MG63 (cell line): ENCODE measurements around the gene GPR17. TPM values are rescaled to one million over a fixed set of nuclear protein-coding genes. Genes with fewer than 3 reads are reported as not detected.
A peak's percentile ranks its signal among the peaks of the same experiment; 100 is the strongest.

Experiments
- DNase-seq: peaks from one replicate; pipeline ENCODE4 v3.0.0-alpha.2; 2020
- H3K27me3 ChIP-seq: fragments of 250-450 bp; sonication (Bioruptor Pico); 2 replicates; pipeline ENCODE4 v1.5.1; 2020; ENCODE audit warnings: mild to moderate bottlenecking, moderate library complexity
- H3K36me3 ChIP-seq: fragments of 250-450 bp; sonication (Bioruptor Pico); 2 replicates; pipeline ENCODE4 v1.5.1; 2020; ENCODE audit warnings: mild to moderate bottlenecking, moderate library complexity
- H3K4me3 ChIP-seq: fragments of 250-450 bp; sonication (Bioruptor Pico); 2 replicates; pipeline ENCODE4 v1.5.1; 2020; ENCODE audit warnings: mild to moderate bottlenecking, moderate library complexity
- H3K9me3 ChIP-seq: fragments of 250-450 bp; sonication (Bioruptor Pico); 2 replicates; pipeline ENCODE4 v1.5.1; 2020; ENCODE audit warnings: mild to moderate bottlenecking, moderate library complexity
- total RNA-seq: library from RNA; depleted of rRNA; stranded (reverse); fragments of >200 nt; shearing (Covaris generic); gene quantifications from 2 replicates; pipeline ENCODE4 v1.2.3, GENCODE V29; 2014; ENCODE audit warnings: low replicate concordance; rRNA removed

The GPR17 gene, protein sequence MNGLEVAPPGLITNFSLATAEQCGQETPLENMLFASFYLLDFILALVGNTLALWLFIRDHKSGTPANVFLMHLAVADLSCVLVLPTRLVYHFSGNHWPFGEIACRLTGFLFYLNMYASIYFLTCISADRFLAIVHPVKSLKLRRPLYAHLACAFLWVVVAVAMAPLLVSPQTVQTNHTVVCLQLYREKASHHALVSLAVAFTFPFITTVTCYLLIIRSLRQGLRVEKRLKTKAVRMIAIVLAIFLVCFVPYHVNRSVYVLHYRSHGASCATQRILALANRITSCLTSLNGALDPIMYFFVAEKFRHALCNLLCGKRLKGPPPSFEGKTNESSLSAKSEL
- not detected in 2 replicates for total RNA-seq

DNA sequence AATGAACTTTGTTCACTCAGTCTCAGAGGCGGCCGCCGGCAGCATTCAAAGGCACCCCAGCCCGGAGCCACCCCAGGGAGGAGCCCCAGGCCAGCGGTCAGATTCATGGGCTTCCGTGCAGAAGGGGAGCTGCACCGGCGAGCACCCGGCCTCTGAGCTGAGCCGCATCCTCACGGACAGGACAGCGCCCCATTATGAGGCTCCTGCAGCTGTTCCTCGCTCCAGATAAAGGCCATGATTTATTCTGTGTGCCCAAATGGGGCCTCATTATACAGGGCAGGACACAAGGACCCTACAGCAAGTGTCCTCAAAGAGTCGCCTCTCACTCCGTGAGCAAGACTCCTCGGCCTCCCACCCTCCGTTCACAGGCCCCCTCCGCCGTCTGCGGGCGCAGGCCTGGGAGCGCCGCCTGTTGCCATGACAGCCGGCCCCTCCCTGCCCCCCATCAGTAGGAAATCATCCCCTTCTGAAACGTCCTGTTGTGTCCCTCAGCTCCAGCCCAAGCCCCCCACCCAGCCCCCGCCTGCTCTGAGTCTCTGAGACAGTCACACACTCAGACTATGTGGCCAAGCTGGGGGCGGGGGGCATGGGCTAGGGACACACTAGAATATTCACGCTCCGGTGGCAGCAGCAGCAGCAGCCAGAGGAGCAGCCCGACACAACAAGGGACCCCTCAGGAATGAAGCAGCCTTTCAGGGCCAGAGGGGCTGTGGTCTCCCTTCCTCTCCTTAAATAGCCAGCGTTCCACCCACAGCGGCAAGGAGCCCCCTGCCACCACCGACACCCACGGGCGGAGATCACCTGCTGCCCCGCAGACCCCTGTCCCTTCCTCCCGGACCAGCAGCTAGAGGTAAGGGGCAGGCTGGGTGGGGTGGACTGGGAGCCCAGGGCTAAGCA, at the start of gene GPR17:
GPR17 (plus strand) TSS at position 759 of the 897 bp plus-strand sequence. CDS start 4,583 bp downstream, outside the sequence.
- Histone ChIP-seq H3K4me3 (no peak within 1 kb of the TSS), H3K36me3 (no peaks in the 10 kb centered on the region), H3K9me3 (no peaks in the 10 kb centered on the region), H3K27me3 (no peaks in the 10 kb centered on the region)
- DNase-seq = no peak

DNA sequence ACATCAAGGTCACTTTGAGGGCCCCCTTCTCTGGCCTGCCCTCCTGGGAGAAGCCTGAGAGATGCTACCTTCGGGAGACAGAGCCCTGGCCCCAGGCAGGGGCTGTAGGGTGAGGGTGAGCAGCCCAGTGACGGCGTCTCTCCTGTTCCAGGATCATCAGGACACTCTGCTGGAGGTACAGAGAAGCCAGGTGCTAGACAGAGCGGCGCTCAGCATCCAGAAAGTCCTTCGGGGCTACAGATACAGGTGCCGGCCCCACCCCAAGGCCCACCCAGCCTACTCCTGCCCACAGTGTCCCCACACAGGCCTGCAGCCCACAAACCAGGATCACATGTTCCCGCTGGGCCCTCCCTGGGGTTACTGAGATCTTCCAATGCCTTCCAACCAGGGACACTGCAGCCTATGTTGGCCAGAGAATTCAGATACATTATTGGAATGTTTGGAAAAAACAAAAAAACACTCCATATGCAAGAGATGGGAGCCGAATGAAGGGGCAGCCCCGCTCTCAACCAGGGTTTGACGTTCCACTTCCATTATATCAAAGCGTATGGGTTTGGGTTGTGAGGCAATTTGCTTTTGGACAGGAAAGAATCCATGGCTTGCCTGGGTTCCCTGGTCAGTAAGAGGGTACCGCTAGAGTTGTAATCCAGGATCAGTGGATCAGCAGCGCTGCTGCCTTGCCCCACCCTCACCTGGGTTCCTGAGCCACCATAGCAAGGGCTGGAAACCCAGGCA, 49.5 kb upstream of the GPR17 start:
- Histone ChIP-seq H3K36me3 (no peaks in the 10 kb centered on the region), H3K27me3 (no peaks in the 10 kb centered on the region), H3K4me3 (no peak overlapping the region), H3K9me3 (peaks cover 7% of the 10 kb centered on the region)
- no peak for DNase-seq

DNA sequence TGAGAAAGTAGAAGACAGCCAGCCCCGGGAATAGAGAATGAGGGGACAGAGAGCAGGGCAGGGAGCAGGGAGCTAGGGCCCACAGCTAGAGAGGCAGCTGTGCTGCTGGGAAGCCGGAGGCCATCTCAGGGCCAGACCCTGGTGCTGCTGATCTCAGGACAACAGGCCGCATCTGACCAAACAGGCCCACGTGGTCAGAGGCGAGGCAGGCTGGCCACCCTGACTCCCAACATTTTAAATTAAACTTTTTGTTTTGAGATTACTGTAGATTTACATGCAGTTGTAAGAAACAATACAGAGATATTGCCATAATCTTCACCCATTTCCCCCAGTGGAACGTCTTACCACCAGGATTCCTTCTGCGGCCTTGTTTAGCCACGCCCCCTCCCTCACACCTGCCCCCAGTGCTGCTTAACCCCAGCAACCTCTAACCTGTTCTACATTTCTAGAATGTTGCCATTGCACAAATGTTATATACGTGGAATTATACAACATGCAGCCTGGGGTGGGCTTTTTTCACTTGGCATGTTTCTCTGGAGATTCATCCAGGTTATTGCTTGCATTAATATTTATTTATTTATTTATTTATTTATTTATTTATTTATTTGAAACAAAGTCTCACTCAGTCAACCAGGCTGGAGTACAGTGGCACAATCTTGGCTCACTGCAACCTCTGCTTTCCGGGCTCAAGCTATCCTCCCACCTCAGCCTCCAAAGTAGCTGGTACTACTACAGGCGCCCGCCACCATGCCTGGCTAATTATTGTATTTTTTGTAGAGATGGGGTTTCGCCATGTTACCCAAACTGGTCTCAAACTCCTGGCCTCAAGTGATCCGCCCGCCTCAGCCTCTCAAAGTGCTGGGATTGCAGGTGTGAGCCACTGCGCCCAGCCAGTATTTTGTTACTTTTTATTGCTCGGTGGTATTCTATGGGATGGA, 48.6 kb upstream of the GPR17 start:
- H3K4me3 ChIP-seq = no peak overlapping the region
- H3K36me3 ChIP-seq = no peaks in the 10 kb centered on the region
- no peak for DNase-seq

DNA sequence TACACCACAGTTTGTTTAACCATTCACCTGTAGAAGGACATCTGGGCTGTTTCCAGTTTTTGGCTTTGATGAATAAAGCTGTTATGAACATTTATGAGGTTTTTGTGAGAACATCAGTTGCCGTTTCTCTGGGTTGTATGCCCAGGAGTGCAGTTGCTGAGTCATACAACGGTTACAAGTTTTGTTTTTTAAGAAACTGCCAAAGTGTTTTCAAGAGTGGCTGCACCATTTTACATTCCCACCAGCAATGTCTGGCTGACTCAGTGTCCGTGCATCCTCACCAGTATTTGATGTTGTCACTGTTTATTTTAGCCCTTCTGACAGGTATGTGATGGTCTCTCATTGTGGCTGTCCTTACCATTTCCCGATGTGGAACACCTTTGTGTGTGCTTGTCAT, 48.0 kb upstream of the GPR17 start:
- peak; percentile 32 for DNase-seq
- H3K27me3 ChIP-seq = no peaks in the 10 kb centered on the region
- no peaks in the 10 kb centered on the region for H3K36me3 ChIP-seq
- no peak overlapping the region for H3K4me3 ChIP-seq
- H3K9me3 ChIP-seq = peaks cover 8% of the 10 kb centered on the region

More for the DNA sequence above, 48.6 kb upstream of the GPR17 start:
- Histone ChIP-seq H3K9me3 (peaks cover 7% of the 10 kb centered on the region), H3K27me3 (no peaks in the 10 kb centered on the region)

DNA sequence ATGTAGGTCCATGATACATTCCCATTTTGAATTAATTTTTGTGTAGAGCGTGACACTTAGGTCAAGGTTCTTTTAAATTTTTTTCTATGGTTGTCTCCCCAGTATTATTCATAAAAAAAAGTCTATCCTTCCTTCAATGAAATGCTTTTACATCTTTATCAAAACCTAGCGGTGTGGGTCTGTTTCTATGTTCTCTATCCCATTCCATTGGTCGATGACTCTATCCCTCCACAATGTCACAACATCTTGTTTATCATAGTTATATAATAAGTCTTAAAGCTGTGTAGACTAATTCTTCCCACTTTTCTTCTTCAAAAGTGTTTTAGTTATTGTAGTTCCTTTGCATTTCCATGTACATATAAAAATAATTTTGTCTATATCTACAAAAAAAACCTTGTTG, 47.2 kb upstream of the GPR17 start:
- H3K27me3 ChIP-seq = no peaks in the 10 kb centered on the region
- DNase-seq = no peak
- H3K9me3 ChIP-seq = peaks cover 14% of the 10 kb centered on the region
- H3K36me3 ChIP-seq = no peaks in the 10 kb centered on the region
- H3K4me3 ChIP-seq = no peak overlapping the region

DNA sequence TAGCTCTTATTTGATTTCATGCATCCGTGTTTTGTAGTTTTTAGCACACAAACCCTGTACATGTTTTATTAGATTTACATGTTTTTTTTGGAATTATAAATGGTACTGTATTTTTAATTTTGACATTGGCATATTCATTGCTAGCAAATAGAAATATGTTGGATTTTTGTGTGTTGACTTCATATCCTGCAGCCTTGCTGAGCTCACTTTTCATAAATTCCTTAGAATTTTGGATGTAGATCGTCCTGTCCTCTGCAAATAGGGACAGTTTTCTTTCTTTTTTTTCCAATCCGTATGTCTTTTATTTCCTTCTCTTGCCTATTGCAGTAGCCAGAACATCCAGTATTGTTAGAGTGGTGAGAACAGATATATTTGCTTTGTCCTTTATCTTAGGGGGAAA, 46.7 kb upstream of the GPR17 start:
- no peaks in the 10 kb centered on the region for H3K27me3 ChIP-seq
- no peaks in the 10 kb centered on the region for H3K36me3 ChIP-seq
- no peak for DNase-seq
- H3K9me3 ChIP-seq = peaks cover 14% of the 10 kb centered on the region
- H3K4me3 ChIP-seq = no peak overlapping the region

DNA sequence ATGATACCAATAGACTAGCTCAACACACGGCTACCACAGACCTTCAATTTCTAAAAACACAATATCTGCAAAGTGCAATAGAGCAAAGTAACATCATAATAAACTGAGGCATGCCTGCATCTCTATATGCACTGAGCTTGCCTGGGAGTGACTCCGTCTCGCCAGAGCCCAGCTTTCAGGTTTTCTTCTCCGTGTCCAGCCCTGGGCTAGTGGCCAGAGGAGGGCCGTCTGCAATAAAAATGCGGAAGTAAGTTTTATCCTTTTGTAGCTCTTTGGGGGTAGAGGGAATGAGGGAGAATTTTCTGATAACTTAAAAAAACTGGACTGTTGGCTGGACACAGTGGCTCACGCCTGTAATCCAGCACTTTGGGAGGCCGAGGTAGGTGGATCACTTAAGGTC, 41.0 kb upstream of the GPR17 start:
- no peaks in the 10 kb centered on the region for H3K27me3 ChIP-seq
- H3K36me3 ChIP-seq = no peaks in the 10 kb centered on the region
- no peak overlapping the region for H3K4me3 ChIP-seq
- DNase-seq = no peak
- peaks cover 9% of the 10 kb centered on the region; the same call in 1 of the 2 replicates for H3K9me3 ChIP-seq

DNA sequence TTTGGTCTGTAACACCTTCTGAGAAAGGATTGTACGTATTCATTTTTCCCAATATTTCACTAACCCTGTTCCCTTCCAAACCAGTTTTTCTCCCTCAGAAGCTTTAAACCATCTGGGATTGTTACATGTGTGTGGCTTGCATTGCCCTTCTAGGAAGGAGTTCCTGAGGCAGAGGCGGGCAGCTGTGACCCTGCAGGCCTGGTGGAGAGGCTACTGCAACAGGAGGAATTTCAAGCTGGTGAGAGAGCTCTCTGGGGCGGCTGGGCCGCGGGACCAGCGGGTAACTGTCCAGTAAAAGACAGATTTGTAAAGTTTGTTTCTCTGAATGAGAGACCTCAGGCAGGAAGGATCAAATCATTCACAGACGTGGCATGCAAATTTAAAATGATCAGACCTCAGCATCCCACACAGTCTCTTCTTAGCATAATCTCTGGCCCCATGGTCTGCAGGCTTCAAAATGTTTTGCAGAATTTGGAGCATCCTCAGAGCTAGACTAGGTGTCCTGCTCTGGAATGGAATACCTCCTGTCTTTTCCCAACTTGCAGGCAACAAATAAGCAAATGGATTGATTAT, 40.2 kb upstream of the GPR17 start:
- Histone ChIP-seq H3K4me3 (no peak overlapping the region), H3K9me3 (peaks cover 6% of the 10 kb centered on the region; the same call in 1 of the 2 replicates), H3K27me3 (no peaks in the 10 kb centered on the region), H3K36me3 (no peaks in the 10 kb centered on the region)
- DNase-seq = no peak

DNA sequence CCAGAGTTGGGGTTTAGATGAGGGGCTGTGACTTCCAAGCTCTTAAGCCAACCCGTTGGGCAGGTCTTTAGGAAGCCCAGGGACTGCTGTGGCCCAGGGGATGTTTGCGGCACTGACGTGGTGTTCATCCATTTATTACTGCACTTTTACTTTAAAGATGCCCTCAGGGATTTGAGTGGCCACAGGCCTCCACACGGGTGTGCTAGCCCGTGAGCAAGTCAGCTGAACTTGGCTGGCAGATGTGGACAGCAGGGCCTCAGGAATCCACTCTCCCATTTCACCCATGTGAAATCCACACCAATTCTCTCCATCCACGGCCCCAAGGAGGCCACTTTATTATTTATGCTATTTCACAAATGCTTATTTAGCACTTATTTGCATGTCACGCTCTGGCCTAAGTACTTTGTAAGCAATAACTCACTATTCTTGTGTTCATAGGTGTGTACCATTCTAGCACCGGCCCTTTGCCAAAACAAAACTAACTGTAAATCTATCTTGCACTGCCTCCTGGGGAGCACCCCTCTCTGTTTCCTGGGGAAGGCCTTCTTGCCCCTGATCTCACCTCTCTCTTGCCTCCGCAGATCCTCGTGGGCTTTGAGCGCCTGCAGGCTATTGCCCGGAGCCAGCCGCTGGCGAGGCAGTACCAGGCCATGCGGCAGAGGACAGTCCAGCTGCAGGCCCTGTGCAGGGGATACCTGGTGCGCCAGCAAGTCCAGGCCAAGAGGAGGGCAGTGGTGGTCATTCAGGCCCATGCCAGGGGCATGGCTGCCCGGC, 39.1 kb upstream of the GPR17 start:
- Histone ChIP-seq H3K4me3 (no peak overlapping the region), H3K9me3 (peaks cover 6% of the 10 kb centered on the region; the same call in 1 of the 2 replicates), H3K36me3 (no peaks in the 10 kb centered on the region), H3K27me3 (no peaks in the 10 kb centered on the region)
- DNase-seq = no peak

DNA sequence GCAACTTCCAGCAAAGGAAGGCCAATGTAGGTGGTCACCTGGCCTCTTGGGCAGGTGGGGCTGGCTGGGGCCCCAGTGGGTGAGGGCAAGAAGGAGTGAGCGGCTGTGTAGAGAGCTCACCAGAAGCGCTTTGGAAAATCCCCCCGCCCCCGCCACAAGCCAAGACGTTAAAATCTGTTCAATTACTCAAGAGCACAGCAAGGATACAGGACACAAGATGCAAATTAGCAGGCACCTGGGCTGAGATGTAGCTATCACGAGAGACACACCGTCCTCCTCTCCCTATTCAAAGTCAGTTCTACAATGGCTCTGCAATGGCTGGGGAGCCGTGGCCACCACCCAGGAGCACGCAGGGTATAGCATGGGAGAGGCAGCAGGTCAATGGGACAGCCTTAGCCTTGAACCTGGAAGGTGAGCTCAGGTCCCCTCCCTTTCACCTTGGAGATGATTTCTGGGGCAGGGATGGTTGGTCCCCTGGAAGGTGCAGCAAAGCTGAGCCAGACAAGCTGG, 38.5 kb upstream of the GPR17 start:
- Histone ChIP-seq H3K27me3 (no peaks in the 10 kb centered on the region), H3K9me3 (peaks cover 6% of the 10 kb centered on the region; the same call in 1 of the 2 replicates), H3K36me3 (no peaks in the 10 kb centered on the region), H3K4me3 (no peak overlapping the region)
- DNase-seq = no peak

DNA sequence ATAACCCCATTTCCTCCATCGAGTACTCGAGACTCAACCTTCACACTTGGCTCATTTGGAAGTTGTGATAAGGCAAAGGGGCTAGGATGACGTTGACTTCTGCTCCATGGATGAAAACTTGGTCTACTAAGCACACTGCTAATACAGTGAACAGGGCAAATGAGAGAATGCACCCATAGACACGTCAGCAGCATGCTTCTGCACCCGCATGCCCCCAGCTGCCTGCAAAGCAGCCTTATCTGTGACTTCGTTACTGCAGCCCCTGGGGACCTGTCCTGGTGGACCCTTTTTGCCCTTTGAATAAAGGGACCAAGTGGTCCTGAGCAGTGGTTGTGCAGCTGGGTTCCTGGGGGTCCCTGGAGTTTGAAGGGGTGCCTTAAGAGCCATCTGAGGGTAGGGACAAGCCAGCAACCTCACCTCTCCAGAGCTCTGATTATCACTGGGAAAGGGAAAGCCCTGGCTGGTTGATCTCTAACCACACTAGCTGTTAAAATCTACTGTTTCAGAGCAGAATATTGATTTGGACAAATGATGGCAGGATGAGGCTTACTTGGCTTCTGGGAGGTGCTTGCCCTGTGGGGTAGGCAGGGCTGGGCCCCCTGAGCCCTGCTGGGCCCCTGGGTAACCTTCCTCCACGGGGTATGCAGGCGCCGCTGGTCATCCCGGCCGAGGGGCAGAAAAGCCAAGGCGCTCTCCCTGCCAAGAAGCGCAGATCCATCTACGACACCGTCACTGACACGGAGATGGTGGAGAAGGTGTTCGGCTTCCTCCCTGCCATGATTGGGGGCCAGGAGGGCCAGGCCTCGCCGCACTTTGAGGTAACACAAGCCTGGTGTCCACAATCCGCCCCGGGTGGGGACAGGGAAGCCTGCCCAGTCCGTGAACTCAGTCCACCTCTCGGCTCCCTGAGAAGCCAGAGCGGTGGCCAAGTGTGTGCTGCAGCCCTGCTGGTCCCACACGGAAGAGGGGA, 37.6 kb upstream of the GPR17 start:
- Histone ChIP-seq H3K36me3 (no peaks in the 10 kb centered on the region), H3K27me3 (no peaks in the 10 kb centered on the region), H3K9me3 (peaks cover 2% of the 10 kb centered on the region), H3K4me3 (no peak overlapping the region)
- no peak for DNase-seq

DNA sequence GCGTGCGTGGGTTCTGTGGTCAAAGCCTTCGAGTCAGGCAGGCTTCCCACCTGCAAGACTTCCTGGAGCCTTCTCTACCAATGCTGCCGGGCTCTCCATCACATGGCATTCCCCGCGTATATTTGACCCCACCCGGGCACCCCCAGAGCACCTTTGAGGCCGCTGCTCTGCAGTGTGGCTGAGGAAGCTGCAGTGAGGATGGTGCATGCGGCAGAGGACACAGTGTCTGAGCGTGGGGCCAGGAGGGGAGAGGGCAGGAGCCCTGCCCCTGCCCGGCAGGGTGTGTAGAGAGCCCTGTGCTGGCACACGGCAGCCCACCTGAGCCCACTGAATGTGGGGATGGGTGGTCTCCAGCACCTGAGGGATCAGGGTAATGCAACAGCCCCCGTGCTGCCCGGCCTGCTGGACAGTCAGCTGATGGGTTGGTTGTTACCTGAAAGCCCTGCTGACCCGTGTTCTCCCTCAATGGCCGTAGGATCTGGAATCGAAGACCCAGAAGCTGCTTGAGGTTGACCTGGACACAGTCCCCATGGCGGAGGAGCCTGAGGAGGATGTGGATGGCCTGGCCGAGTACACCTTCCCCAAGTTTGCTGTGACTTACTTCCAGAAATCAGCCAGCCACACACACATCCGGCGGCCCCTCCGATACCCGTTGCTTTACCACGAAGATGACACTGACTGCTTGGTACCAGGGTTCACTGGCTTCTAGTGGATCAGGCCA, 36.8 kb upstream of the GPR17 start:
- H3K9me3 ChIP-seq = peaks cover 2% of the 10 kb centered on the region; the same call in 1 of the 2 replicates
- DNase-seq = no peak
- H3K36me3 ChIP-seq = no peaks in the 10 kb centered on the region
- no peak overlapping the region for H3K4me3 ChIP-seq
- no peaks in the 10 kb centered on the region for H3K27me3 ChIP-seq

DNA sequence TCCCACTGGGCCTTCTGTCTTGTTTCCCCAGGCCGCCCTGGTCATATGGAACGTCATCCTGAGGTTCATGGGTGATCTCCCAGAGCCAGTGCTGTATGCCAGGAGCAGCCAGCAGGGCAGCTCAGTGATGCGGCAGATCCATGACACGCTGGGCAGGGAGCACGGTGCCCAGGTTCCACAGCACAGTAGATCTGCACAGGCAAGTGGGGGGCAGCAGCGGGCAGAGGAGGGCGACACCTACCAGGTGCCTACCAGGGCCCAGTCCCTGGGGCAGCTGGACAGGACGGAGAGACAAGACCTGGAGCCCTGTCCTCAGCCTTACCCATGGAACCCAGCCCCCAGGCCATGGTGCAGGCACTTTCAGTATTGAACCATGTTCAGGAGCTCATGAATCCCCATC, 36.1 kb upstream of the GPR17 start:
- DNase-seq = no peak

More for the DNA sequence above, 36.1 kb upstream of the GPR17 start:
- Histone ChIP-seq H3K9me3 (peaks cover 2% of the 10 kb centered on the region; the same call in 1 of the 2 replicates), H3K36me3 (no peaks in the 10 kb centered on the region), H3K4me3 (no peak overlapping the region), H3K27me3 (no peaks in the 10 kb centered on the region)
